DMS153 (cell line): ENCODE measurements around the gene FAM174B.

ENCODE experiments used
- DNase-seq: peaks from one replicate; lab custom pipeline; 2025; lab: John Stamatoyannopoulos, UW

FAM174B gene

DNA sequence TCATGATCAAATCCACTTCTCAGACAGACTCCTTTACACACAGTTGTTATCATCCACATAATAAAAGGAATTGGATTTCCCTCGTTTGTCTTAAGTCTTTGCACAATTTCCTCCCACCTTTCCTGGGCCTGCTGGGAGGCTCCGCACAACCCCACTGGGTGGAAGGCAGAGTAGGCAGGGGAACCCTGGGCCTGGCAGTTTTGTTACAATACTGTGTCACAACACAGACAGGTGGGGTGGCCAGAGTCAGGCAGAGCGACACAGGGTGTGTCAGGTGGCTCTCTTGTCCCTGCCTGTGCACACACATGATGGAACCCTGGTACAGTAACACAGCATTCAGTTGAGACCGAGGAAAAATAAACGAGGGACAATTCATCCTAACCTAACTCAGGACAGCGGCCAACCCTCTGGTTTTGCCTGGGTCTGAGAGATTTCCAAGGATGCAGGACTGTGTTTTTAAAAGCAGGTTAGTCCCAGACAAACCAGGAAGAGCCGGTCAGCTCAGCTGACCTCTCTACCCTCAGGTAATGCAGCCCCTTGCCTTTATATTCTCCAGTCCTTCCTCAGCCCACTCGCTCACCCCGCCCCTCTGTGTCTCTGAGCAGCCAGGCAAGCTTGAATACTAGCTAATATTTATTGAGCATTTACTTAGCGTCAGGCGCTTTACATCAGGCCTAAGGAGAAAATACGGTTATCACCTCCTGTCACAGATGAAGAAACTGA, 8.8 kb upstream of the FAM174B start:
- DNase-seq: no peak

DNA sequence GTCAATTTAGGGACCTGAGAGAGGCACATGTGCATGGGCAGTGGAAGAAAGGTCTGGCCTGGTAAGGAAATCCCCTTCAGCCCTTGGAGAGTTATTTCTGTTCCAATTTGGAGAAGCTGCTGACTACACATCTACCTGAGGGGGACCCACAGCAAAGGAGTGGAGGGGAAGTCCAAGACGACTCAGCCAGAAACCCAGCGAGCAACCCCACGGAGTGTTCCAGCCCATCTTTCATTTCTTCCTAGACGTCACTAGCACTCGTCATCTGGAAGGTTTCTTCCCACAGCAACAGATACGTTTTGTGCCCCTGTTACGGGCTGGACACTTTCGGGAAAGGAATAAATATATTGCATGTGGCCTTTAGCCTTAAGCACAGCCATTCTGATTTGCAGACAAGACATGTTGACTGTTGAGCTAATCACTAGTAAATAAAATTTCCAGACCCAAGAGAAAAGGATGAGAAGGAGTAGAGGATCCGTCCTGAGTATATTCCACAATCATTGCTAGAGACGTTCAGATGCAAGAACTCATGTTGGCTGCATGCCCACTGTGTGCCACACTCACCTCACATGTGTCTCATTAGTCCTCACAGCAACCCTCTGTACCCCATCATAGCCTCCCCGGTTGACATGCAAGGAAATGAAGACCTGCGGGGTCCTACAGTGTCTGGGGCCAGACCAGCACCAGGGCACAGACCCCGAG, 7.8 kb upstream of the FAM174B start:
- no peak for DNase-seq

DNA sequence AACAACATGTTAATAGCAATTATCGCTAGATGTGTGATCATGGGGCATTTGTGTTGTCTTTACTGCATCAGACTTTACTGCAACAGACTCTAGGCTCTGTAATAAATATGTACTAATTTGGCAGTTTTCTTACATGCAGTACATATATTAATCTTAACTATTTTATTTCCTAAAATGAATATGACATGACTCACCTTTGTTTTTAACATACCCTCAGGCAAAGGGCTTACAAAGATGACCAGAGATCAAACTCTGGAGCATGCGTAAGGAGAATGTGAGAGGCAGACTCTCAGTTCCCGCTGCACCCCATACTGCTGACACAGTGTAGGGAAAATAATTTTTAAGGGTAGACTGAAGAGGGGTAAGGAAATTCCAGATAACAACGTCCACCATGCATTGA, 7.2 kb upstream of the FAM174B start:
- DNase-seq: no peak

DNA sequence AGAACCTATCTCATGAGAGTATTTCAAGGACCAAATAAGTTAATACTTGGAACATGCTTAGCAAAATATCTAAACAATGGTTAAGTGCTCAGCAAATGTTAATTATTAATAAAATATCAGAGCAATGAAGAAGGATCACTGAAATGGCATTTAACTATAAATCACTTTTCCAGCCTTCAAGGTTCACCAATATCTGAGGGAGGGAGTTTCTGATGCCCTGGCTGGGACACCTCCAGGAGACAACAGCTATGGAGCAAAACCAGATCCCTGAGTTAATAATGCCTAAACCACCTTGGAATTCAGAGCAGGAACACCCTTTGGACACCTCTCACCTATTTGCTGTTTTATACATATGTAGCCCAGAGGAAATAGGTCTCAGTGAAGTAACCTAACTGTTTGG, 6.4 kb upstream of the FAM174B start:
- DNase-seq: no peak

DNA sequence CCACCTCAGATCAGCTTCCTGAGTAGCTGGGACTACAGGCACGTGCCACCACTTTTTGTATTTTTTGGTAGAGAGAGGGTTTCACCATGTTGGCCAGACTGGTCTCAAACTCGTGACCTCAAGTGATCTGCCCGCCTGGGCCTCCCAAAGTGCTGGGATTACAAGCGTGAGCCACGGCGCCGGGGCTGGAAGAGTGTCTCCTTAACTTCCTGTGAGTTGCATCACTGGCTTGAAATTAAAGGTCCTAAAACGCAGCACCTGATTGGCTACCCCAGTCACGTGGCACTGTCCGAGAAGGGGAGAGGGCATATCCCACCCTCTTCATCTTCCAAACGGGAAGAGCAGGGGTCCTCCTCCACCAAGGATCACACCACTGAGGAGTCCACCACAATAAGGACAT, 5.5 kb upstream of the FAM174B start:
- no peak for DNase-seq

DNA sequence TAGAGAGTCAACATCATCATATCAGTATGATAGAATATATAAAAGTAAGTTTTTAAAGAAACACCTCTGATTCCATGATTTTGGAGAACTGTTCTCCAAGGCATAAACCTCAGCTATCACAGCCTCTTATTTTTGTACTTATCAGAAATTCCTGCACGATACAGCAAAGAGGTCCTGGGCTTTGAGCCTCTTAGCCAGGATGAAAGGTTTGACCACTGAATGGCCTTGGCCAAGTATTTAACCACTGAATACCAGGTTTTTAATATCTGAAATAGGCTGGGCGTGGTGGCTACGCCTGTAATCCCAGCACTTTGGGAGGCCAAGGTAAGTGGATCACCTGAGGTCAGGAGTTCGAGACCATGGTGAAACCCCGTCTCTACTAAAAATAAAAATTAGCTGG, 1.9 kb upstream of the FAM174B start:
- DNase-seq: no peak

DNA sequence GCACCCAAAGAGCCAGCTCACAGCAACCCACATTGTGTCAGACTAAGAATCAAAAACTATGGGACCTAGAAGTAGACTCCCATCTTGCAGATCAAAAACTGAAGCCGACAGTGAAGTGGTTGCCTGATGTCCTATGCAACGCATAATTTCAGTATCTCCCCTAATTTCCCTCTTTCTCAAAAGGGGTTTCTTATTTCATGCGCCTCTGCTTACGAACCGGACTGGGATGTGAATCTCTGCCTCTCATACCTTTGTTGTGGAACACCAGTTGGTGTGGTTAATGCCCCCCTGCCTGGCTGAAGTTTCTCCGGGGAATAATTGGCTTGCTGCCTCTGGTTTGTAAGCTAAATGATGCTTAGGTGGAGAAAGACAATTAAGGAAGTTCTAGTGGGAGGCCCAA, 514 bp upstream of the FAM174B start:
- no peak for DNase-seq

DNA sequence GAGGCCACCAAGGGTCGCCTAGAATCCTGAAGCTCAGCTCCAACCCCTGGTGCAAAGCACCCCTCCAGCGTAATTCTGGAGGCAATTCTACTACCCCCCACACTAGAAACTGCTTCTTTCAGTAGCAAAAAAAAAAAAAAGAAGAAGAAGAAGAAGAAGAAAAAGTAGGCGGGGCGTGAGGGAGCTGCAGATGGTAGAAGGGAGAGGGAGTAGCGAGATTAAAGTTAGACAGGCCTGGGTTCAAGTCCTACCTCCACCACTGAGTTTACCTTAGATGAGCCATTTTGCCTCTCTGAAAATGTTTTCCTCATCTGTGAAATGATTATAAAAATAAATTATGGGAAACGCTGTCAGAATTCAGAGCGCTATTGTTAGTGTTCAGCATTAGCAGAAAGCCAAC, 913 bp downstream of the FAM174B start:
- no peak for DNase-seq

DNA sequence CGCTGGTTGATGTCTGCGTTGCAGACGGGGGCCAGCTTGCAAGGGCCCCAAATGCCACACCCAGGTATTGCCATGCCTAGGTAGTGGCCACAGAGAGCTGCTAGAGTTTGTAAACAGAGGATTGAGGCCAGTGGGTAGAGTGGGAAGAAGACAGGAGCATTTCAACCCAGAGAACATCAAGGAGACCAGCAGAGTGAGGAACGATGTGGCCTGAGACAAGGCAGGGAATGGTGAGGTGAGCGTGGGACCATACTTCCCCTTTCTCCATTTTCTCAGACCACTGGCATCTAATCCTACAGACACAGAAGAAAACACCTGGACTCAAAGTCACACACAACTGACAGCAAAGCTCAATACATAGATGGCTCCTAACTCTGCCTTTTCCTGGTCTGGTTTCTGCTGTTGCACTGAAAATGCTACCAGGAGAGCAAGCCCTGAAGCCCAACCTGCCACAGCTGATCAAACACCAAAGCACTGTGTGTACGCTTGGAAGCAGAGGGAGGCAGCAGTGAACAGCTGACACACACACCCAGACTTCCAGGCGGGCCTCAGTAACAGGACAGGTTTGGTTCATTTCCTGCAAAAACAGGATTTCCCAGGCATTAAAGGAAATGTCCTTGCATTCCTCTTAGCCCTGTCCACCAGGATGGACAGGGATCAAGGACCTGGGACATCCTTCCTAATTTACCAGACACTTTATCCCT, 1.6 kb downstream of the FAM174B start:
- DNase-seq: peak; percentile 64

DNA sequence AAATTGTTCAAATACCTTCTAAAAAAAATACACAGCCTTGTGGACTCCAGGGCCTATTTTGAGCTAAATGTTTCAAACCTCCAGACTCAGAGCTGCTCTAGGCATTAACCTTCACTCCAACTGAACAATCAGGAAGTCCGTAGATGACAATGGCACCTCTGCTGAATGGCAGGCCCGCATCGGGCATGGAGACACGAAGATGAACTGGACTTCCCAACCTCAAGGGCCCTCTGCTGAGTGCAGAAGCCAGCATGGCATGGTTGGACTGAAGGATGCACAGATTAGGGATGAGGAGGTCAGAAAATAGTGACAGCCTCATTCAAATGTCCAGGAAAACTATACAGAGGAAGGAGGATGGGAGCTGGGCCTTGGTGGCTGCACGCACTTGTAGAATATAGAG, 2.2 kb downstream of the FAM174B start:
- no peak for DNase-seq

DNA sequence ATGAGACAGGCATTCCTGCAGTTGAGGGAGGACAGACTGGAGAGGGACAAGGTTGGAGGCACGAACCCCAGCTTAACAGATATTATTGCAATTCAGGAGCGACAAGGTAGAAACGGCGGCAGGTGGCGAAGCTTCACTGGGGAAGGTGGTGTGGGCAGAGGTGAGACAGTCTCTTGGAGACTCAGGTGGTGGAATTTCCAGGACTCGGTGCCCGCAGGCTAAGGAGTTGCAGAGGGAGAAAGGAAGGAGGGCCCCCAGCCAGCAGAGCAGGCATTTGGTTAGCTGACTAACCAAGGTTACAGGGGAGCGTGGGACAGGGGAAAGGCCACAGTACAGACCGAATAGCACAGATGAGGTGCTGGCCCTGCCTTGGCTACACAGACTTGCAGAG, 3.0 kb downstream of the FAM174B start:
- no peak for DNase-seq

DNA sequence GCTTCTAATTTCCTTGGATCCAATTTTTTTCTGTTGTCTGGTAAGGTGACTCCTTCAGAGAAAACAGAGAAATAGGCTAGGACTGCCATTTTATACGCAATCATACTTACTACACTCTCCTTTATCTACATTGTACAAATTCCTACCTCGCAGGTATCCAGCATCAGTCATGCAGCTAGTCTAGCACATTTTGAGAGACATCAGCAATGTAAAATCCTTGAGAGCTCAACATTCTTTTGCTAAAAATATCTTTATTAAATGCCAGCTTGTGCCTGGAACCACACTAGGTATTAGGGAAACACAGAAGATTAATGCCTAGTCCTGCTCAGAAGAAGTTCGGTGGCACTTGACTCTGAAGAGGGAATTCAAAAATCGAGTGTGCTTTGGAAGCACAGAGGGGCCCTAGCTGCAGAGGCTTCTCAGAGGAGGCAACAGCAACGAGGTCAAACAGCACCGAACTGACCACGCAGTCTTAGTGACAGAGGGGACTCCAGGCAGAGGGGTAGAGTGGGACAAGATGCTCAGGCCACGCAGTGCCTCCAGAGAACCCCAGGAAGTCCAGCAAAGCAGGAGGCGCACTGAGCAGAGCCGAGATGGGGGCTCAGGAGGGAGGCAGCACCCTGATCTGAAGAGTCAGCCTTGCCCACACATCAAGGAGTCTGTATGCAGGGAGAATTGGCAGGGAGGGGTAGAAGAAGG, 3.5 kb downstream of the FAM174B start:
- no peak for DNase-seq

DNA sequence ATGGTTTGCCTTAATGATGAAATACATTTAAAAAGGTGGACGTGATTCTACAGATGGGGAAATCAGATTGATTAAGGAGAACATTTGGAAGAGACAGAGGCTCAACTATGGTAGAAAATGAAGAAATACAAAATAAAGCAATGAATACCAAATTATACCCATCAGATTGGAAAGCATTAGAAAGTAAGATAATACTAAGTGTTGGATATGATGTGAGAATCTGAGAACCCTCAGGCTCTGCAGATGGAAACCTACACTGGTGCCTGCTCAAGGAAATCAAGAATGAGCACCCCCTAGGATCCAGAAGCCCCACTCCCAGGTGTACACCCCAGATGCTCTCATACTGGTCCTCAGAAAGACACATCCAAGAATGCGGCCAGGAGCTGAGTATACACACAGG, 4.6 kb downstream of the FAM174B start:
- no peak for DNase-seq

DNA sequence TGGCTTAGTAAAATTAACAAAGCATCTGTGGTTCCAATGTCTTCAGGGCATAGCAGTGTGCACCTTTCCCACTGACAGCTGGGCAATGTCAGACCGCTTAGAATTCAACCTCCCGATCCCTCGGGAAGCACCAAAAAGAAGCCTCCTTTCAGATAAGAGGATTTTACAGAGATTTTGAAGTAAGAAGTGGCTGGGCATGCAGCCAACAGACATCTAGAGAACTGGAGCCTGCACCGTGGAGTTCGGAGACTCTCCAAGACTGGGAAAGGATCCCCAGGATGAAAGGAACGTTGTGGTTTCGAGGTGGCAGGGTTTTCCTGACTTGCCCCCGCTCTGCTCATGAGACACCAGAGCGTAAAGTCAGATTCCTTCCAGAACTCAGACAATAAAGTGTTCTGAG, 5.3 kb downstream of the FAM174B start:
- no peak for DNase-seq

DNA sequence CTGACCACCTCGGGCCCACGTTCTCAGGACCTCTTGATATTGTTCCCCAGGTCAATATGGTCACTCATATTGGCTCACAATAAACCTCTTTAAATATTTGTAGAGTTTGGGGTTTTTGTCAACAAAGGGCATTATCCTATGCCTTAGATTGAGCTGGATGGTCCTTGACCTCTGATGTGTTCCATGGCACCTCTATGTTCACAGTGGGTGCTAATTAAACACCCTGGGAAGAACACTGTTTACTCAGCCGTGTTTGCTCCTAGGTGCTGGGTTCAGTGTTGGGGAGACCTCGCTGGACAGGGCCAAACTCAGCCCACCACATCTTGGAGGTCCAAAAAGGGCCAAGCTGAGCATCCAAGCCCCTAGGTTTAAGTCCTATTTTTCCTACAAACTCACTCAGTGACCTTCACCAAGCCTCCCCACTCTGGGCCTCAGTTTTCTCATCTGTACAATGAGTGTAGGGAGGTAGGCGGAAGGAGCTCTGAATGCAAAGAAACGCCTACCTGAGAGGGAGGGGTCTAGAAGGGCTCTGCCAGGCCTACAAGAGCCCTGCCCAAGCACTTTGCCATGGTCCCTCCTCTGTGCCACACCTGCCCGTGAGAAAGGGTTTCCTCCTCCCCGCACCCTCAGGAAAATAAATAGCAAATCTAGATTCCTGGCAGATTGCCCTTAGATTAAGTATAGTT, 7.2 kb downstream of the FAM174B start:
- no peak for DNase-seq

DNA sequence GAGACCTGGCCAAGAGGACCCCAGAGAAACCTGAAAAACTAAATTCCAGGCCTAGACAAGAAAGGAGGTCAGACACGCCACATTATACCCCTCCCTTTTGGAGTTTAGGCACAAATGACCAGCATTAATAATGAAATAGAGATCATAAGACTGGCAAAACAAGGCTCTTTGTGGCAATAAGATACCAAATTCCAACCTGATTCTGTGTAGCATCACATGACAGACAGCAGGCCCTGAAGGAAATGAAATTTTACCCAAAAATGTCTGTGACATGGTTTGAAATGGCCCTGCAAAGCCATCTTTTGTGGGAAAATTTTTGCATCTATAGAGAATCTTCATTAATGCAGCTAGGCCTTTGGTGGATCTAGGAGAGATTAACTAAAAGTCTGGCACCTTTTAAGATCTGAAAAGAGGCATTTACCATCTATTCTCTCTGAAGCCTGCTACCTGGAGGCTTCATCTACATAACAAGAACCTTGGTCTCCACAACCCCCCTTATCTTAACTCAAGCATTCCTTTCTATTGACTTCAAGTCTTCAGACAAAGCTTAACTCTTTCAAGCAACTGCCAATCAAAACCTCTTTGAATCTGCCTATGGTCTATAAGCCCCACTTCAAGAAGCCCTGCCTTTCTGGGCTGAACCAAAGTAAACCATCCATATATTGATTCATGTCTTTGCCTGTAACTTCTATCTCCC, 8.0 kb downstream of the FAM174B start:
- no peak for DNase-seq

DNA sequence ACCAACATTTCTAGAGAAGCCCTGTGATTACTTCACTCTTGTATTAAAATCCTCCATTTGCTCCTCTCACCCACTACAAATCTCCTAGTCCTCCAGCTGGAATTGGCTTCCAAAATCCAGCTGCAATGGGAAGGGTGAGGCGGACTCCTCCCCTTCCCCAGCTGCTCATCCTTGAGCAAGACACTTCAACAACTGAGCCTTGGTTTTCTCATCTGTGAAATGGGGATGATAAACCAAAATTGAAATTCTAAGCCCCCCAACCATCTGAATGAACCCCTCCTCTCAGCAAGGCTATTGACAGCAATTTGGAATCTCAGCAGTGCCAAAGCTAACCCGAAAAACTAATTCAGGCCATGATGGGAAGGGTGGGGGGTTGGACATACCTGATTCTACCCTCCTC, 9.4 kb downstream of the FAM174B start:
- no peak for DNase-seq

DNA sequence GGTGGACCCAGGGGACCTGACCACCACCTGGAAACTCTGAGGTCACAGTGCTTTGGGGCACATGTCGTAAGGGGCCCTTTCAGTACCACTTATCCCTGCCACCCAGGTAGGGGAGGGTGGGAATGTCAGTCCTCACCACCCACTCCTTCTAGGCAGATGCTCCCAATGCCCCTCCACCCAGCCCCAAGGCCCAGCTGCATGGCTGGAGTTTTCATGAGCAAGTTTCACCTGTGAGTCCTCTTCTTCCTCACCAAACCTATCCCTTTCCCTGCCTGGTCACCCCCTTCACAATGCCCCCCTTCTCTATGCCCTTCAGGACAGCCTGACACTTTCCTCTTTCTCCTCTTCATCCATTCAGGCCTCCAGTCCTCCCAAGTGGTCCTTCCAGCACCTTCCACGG, 9.8 kb downstream of the FAM174B start:
- DNase-seq: no peak

DNA sequence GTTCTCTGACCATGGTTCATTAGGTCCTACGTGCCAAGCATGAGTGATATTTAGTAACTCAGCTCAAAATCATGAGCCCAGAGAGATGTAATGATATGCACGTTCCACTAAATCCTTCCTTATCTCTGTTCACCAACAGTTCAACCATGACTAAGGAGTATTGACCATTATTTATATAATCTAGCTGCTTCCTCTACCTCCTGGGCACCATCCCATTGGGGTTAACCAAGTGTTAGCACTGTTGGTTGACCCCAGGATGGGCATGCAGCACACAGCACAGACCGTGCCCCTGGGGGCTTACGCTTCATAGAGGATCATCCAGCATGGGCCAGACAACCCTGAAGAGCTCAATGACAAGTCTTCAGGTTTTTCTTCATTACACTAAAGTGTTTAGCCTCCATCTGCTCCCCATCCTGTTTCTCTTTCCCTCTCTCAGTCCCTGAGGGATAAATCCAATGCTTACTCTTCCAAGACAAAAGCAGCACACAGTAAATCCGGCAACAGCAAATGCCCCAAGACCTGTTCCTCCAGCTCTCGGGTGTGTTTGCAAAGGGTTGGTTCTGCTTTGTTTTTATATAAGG, 10.4 kb downstream of the FAM174B start:
- DNase-seq: peak; percentile 57

DNA sequence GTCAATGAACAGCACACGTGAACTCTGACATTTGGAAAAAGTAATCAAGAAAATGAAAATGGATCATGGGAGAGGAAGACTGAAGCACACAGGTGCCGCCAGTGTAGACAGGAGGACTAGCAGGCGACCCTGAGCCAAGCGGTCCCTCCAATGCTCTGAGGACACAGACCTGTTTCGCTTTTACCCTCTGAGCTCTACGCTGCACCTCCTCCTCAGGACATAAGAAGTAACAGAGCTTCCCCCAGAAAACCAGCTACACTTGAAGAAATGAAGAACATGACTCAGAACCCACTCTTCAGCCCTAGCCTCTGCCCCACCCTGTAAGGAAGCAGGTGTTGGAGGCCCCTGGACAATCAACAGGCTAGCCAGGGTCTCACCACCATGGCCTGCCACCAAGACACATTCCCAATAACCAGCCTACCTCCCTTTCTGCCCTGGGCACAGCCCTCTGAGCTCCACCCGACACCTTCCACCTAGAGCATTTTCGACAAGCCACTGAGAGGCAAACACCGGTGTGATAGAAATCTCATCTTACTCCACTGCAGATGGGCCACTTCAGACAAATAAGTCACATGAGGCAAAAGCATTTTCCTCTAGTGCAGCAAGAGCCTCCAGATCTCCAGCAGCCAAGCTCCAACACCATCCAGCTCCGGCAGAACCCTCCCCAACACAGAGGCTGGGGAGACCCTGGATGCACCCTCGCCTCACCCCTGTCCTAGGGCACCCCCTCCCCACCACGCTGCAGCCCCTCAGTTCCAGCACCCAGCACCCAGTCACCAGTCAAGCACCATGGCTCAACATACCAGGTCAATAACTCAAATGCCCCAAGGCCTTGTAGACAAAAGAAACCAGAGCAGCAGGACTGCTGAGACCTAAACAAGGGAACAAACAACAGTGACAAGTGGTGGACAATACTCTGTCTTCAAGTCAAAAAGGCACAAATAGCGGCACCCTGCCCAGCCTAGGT, 11.4 kb downstream of the FAM174B start:
- DNase-seq: peak; percentile 3
